ENCODE results near the gene IRS2. TPM values are rescaled to one million over a fixed set of nuclear protein-coding genes. Genes with fewer than 3 reads are reported as not detected.
"Not testable (repeated sequence)": the region's sequence is repeated elsewhere in the genome, so short reads cannot be mapped to it uniquely, and the experiment has no call there.

IRS2 gene
- total RNA-seq, 1 donor from 2014 or later: 97.3 TPM

- no peak for DNase-seq (ENCODE audit: low spot score)
These were observed 52.8 kb downstream of the IRS2 start for GRCh38 chr13:109733550-109733949.

- DNase-seq (ENCODE audit: low spot score): not testable (repeated sequence)
These were observed 53.8 kb downstream of the IRS2 start for GRCh38 chr13:109732470-109733170.

GRCh38 chr13:109730812-109731335, 55.5 kb downstream of the IRS2 start:
- no peak for DNase-seq (ENCODE audit: low spot score)

- no peak for DNase-seq (ENCODE audit: low spot score)
These were observed 57.3 kb downstream of the IRS2 start for GRCh38 chr13:109728791-109729731.

GRCh38 chr13:109728061-109728460, 58.3 kb downstream of the IRS2 start:
- no peak for DNase-seq (ENCODE audit: low spot score)

GRCh38 chr13:109727251-109727650, 59.1 kb downstream of the IRS2 start:
- no peak for DNase-seq (ENCODE audit: low spot score)

GRCh38 chr13:109725995-109726637, 60.3 kb downstream of the IRS2 start:
- no peak for DNase-seq (ENCODE audit: low spot score)

- DNase-seq (ENCODE audit: low spot score): no peak
These were observed 61.1 kb downstream of the IRS2 start for GRCh38 chr13:109725297-109725696.

- DNase-seq (ENCODE audit: low spot score): no peak
These were observed 61.8 kb downstream of the IRS2 start for GRCh38 chr13:109724603-109725002.

GRCh38 chr13:109723046-109723445, 63.3 kb downstream of the IRS2 start:
- no peak for DNase-seq (ENCODE audit: low spot score)

- no peak for DNase-seq (ENCODE audit: low spot score)
These were observed 64.3 kb downstream of the IRS2 start for GRCh38 chr13:109722068-109722467.

GRCh38 chr13:109720758-109721184, 65.6 kb downstream of the IRS2 start:
- DNase-seq (ENCODE audit: low spot score): no peak

GRCh38 chr13:109719962-109720646, 66.3 kb downstream of the IRS2 start:
- DNase-seq (ENCODE audit: low spot score): no peak

GRCh38 chr13:109718726-109719125, 67.7 kb downstream of the IRS2 start:
- no peak for DNase-seq (ENCODE audit: low spot score)

GRCh38 chr13:109717686-109718085, 68.7 kb downstream of the IRS2 start:
- no peak for DNase-seq (ENCODE audit: low spot score)

GRCh38 chr13:109715902-109716301, 70.5 kb downstream of the IRS2 start:
- DNase-seq (ENCODE audit: low spot score): no peak

- DNase-seq (ENCODE audit: low spot score): no peak
These were observed 72.7 kb downstream of the IRS2 start for GRCh38 chr13:109713681-109714080.

- DNase-seq (ENCODE audit: low spot score): no peak
These were observed 74.2 kb downstream of the IRS2 start for GRCh38 chr13:109712124-109712722.

GRCh38 chr13:109707742-109708617, 78.4 kb downstream of the IRS2 start:
- no peak for DNase-seq (ENCODE audit: low spot score)

All from mesenteric fat pad (tissue), 1 donor.